Loucy (cell line): Measurements from ENCODE around the gene ACTN1.

Experiments used
- H2AFZ ChIP-seq: fragments of 200-600 bp; sonication (generic); 2 replicates; pipeline ENCODE4 v1.6.0; 2016; ENCODE audit warnings: antibody characterized with exemption, mild to moderate bottlenecking, low read length, moderate library complexity
- H3F3A ChIP-seq: fragments of 200-600 bp; 2 replicates; pipeline ENCODE4 v1.6.0; 2016; ENCODE audit warnings: antibody characterized with exemption, low read depth, mild to moderate bottlenecking
- H3K27me3 ChIP-seq: fragments of 200-600 bp; sonication (generic); 2 replicates; pipeline ENCODE4 v1.6.1; 2014; ENCODE audit warnings: low read length, mild to moderate bottlenecking; ENCODE audit not compliant: insufficient read depth, poor library complexity, severe bottlenecking
- H3K36me3 ChIP-seq: fragments of 200-600 bp; sonication (generic); 2 replicates; pipeline ENCODE4 v1.6.1; 2016; ENCODE audit warnings: low read length; ENCODE audit not compliant: insufficient read depth
- H3K4me1 ChIP-seq: fragments of 200-600 bp; sonication (generic); 2 replicates; pipeline ENCODE4 v1.5.1; 2014; ENCODE audit warnings: low read length, mild to moderate bottlenecking; ENCODE audit not compliant: insufficient read depth, poor library complexity, severe bottlenecking
- H3K4me2 ChIP-seq: fragments of 200-600 bp; sonication (generic); 2 replicates; pipeline ENCODE4 v1.6.0; 2014; ENCODE audit warnings: antibody characterized with exemption, low read length, low read depth, mild to moderate bottlenecking; ENCODE audit not compliant: poor library complexity, severe bottlenecking
- H3K4me3 ChIP-seq: fragments of 200-600 bp; sonication (generic); 2 replicates; pipeline ENCODE4 v1.5.1; 2014; ENCODE audit warnings: low read length, mild to moderate bottlenecking, mixed read lengths; ENCODE audit not compliant: poor library complexity, severe bottlenecking
- H3K79me2 ChIP-seq: fragments of 200-600 bp; sonication (generic); 2 replicates; pipeline ENCODE4 v1.6.1; 2014; ENCODE audit warnings: low read length; ENCODE audit not compliant: insufficient read depth
- H3K9ac ChIP-seq: fragments of 200-600 bp; sonication (generic); 2 replicates; pipeline ENCODE4 v1.6.0; 2014; ENCODE audit warnings: mild to moderate bottlenecking, low read depth, low read length, moderate library complexity; ENCODE audit not compliant: poor library complexity, severe bottlenecking
- H3K9me2 ChIP-seq: fragments of 200-600 bp; sonication (generic); replicated peaks from 2 replicates; pipeline ENCODE4 v1.6.1; 2016; ENCODE audit warnings: low read depth, low read length, mixed read lengths
- H3K9me3 ChIP-seq: fragments of 200-600 bp; sonication (generic); 2 replicates; pipeline ENCODE4 v1.6.1; 2014; ENCODE audit warnings: mild to moderate bottlenecking, antibody characterized with exemption, low read length, low read depth; ENCODE audit not compliant: insufficient read depth
- H4K20me1 ChIP-seq: fragments of 200-600 bp; sonication (generic); 2 replicates; pipeline ENCODE4 v1.6.0; 2014; ENCODE audit warnings: antibody characterized with exemption, low read length, mild to moderate bottlenecking; ENCODE audit not compliant: insufficient read depth, poor library complexity, severe bottlenecking
- EZH2phosphoT487 ChIP-seq: fragments of 200-600 bp; IDR thresholded peaks from 2 replicates; pipeline ENCODE4 v1.6.1; 2018; ENCODE audit warnings: antibody characterized with exemption, mild to moderate bottlenecking, moderate library complexity, borderline replicate concordance
- TF ChIP-seq, protein P1 (sequence below): fragments of 200-600 bp; sonication (generic); conservative IDR thresholded peaks from 2 replicates; pipeline ENCODE4 v1.5.1; 2014; ENCODE audit warnings: mild to moderate bottlenecking, antibody characterized with exemption, low read length

The ACTN1 gene

DNA sequence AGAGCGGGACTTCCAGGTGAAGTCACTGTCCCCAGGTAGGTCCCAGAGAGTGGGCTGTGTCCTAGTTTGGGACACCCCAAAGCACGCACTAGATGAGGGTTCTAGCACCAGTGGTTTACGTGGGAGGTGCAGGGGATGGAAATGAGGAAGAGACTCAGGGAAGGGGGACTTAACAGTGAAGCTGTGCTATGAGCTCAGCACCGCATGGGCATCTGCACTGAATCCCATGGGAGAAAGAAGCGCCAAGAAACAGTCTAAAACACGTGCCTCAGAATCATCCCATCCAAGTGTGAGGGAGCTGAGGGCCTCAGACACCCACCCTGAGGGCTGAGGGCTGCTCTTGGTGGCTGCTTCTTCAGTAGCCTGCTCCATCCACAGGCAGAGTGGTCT lies 114.7 kb downstream of the ACTN1 start:
- no peaks in the 10 kb centered on the region for H3K4me1 ChIP-seq
- H3K9ac ChIP-seq: no peak overlapping the region
- no peak overlapping the region for H3K4me3 ChIP-seq
- H4K20me1 ChIP-seq: no peaks in the 10 kb centered on the region
- TF ChIP-seq EZH2phosphoT487: no peak
- TF ChIP-seq, protein P1, sequence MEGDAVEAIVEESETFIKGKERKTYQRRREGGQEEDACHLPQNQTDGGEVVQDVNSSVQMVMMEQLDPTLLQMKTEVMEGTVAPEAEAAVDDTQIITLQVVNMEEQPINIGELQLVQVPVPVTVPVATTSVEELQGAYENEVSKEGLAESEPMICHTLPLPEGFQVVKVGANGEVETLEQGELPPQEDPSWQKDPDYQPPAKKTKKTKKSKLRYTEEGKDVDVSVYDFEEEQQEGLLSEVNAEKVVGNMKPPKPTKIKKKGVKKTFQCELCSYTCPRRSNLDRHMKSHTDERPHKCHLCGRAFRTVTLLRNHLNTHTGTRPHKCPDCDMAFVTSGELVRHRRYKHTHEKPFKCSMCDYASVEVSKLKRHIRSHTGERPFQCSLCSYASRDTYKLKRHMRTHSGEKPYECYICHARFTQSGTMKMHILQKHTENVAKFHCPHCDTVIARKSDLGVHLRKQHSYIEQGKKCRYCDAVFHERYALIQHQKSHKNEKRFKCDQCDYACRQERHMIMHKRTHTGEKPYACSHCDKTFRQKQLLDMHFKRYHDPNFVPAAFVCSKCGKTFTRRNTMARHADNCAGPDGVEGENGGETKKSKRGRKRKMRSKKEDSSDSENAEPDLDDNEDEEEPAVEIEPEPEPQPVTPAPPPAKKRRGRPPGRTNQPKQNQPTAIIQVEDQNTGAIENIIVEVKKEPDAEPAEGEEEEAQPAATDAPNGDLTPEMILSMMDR: no peak
- no peaks in the 10 kb centered on the region for H3K36me3 ChIP-seq
- no peaks in the 10 kb centered on the region for H3K9me2 ChIP-seq
- H3K79me2 ChIP-seq: no peaks in the 10 kb centered on the region
- H3K27me3 ChIP-seq: no peaks in the 10 kb centered on the region
- H3K4me2 ChIP-seq: no peak overlapping the region
- H3F3A ChIP-seq: no peaks in the 10 kb centered on the region
- no peak overlapping the region for H2AFZ ChIP-seq
- peaks cover 4% of the 10 kb centered on the region; the same call in 1 of the 2 replicates for H3K9me3 ChIP-seq

DNA sequence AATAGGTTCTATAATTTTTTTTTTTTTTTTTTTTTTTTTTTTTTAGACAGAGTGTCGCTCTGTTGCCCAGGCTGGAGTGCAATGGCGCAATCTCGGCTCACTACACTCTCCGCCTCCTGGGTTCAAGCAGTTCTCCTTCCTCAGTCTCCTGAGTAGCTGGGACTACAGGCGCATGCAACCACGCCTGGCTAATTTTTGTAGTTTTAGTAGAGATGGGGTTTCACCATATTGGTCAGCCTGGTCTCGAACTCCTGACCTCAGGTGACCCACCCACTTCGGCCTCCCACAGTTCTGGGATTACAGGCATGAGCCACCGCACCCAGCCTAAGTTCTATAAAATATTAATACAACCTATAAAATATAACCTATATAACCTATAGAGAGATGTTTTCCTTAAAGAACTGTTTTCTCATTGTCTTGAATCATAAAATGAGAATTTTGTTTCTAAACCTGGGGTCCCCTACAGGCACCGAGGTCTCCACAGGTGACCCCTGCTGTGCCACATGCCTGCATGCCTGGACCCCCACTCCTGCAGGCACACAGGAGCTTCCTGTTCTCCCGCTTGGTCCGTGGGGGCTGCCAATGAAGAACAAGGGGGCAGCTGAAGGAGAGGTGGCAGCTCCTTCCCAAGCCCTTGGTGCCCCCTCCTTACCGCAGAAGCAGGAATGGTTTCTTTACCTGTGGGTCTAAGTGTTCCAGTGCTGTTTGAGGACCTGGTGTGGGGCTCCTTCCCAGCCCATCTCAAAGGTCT lies 115.3 kb downstream of the ACTN1 start:
- H3K36me3 ChIP-seq: no peaks in the 10 kb centered on the region
- no peaks in the 10 kb centered on the region for H3K4me1 ChIP-seq
- H2AFZ ChIP-seq: no peak overlapping the region
- no peaks in the 10 kb centered on the region for H3K9me2 ChIP-seq
- no peak overlapping the region for H3K4me3 ChIP-seq
- H3K79me2 ChIP-seq: no peaks in the 10 kb centered on the region
- H3K9ac ChIP-seq: no peak overlapping the region
- no peaks in the 10 kb centered on the region for H3K27me3 ChIP-seq
- H3K9me3 ChIP-seq: peaks cover 4% of the 10 kb centered on the region; the same call in 1 of the 2 replicates
- no peaks in the 10 kb centered on the region for H4K20me1 ChIP-seq
- TF ChIP-seq, protein P1: no peak
- TF ChIP-seq EZH2phosphoT487: no peak
- no peak overlapping the region for H3K4me2 ChIP-seq
- H3F3A ChIP-seq: no peaks in the 10 kb centered on the region

DNA sequence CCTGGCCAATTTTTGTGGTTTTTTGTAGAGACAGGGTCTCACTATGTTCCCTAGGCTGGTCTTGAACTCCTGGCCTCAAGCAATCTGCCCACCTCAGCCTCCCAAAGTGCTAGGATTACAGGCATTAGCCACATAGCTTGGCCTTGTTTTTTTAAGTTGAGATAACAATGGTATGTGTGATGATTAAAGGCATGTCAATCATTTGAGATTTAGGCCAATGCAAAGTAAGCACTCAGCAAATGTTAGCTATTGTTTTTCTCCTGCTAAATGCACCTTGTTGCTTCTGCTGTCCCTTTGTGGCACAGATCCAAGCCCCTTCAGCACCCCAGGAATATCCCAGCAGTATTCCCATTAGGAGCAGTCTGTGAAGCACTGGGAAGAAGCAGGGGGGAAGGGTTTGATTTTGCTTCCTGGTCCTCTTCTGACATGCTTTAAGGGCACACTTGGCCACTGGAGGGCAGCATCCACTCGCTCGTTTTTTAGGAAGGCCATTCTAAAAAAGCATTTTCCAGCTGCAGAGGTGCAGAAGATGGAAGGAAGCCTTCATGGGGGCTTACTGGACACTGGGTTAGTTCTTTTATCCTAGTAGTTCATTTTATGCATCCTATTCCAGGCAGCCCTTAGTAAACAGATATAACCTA lies 116.0 kb downstream of the ACTN1 start:
- Histone ChIP-seq H3K79me2 (no peaks in the 10 kb centered on the region), H3K4me3 (no peak overlapping the region), H3K36me3 (no peaks in the 10 kb centered on the region), H2AFZ (peak overlapping the region; percentile 85), H3K4me2 (no peak overlapping the region), H3K27me3 (no peaks in the 10 kb centered on the region), H3K9me3 (peaks cover 4% of the 10 kb centered on the region; the same call in 1 of the 2 replicates), H3K4me1 (no peaks in the 10 kb centered on the region), H4K20me1 (no peaks in the 10 kb centered on the region), H3F3A (no peaks in the 10 kb centered on the region), H3K9me2 (no peaks in the 10 kb centered on the region), H3K9ac (no peak overlapping the region)
- TF ChIP-seq, protein P1: peak; percentile 86
- TF ChIP-seq EZH2phosphoT487: no peak
